NB4 (cell line): ENCODE results near the gene VAV2.
"Not testable (repeated sequence)": the region's sequence is repeated elsewhere in the genome, so short reads cannot be mapped to it uniquely, and the experiment has no call there.

Experiments used
- DNase-seq: peaks from one replicate; pipeline ENCODE4 v3.0.0; 2010; ENCODE audit warnings: low read depth
- H3K4me3 ChIP-seq: one replicate; pipeline ENCODE4 v1.5.1; 2011; ENCODE audit warnings: mild to moderate bottlenecking, low read depth, low read length, moderate library complexity
- MAX ChIP-seq: IDR thresholded peaks from 2 replicates; pipeline ENCODE4 v1.6.1; 2011; ENCODE audit warnings: low read depth, low read length
- MYC ChIP-seq: IDR thresholded peaks from 2 replicates; pipeline ENCODE4 v1.6.1; 2011; ENCODE audit warnings: low read depth, low read length
- POLR2A ChIP-seq: IDR thresholded peaks from 2 replicates; pipeline ENCODE4 v1.6.1; 2011; ENCODE audit warnings: mild to moderate bottlenecking; ENCODE audit not compliant: insufficient read length; ENCODE audit errors: extremely low read depth
- TF ChIP-seq, protein P1 (sequence below): IDR thresholded peaks from one replicate; pipeline ENCODE4 v1.5.1; 2012; ENCODE audit warnings: low read depth, low read length

Gene VAV2

DNA sequence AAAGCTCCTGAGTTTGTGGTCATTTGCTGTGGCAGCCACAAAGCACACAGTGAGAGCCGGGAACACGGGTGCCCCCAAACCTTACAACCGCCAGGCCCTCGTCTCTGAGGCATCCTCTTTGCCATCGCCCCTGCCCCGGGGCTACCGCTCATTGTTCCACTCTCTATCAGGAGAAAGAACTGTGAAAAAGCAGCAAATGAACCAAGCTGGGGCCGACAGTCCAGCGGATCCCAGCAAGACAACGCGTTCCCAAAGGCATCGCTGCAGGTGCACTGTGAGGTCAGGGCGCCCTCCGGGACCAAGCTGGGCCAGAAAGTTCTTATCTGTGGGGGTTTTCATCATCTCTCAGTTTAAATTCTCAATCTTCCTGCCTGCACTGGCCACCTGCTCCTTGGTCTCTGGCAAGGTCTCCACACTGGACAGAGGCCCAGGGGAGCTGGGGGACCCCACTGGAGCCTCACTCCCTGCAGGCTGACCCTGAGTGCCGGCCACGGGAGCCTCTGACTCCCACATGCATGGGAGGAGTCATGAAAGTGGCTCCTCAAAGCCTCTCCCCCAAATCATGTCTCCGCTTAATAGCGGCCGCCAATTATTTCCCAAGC, 32.1 kb downstream of the VAV2 start:
- no peak for TF ChIP-seq MAX
- TF ChIP-seq, protein P1, sequence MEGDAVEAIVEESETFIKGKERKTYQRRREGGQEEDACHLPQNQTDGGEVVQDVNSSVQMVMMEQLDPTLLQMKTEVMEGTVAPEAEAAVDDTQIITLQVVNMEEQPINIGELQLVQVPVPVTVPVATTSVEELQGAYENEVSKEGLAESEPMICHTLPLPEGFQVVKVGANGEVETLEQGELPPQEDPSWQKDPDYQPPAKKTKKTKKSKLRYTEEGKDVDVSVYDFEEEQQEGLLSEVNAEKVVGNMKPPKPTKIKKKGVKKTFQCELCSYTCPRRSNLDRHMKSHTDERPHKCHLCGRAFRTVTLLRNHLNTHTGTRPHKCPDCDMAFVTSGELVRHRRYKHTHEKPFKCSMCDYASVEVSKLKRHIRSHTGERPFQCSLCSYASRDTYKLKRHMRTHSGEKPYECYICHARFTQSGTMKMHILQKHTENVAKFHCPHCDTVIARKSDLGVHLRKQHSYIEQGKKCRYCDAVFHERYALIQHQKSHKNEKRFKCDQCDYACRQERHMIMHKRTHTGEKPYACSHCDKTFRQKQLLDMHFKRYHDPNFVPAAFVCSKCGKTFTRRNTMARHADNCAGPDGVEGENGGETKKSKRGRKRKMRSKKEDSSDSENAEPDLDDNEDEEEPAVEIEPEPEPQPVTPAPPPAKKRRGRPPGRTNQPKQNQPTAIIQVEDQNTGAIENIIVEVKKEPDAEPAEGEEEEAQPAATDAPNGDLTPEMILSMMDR = no peak
- no peak for TF ChIP-seq POLR2A
- TF ChIP-seq MYC = no peak
- no peak for DNase-seq
- no peak overlapping the region for H3K4me3 ChIP-seq

- DNase-seq = no peak
- no peak overlapping the region for H3K4me3 ChIP-seq
- TF ChIP-seq, protein P1 = no peak
- TF ChIP-seq MAX (no peak), POLR2A (no peak)
Observed at GRCh38 chr9:133959171-133959570, 33.0 kb downstream of the VAV2 start.

DNA sequence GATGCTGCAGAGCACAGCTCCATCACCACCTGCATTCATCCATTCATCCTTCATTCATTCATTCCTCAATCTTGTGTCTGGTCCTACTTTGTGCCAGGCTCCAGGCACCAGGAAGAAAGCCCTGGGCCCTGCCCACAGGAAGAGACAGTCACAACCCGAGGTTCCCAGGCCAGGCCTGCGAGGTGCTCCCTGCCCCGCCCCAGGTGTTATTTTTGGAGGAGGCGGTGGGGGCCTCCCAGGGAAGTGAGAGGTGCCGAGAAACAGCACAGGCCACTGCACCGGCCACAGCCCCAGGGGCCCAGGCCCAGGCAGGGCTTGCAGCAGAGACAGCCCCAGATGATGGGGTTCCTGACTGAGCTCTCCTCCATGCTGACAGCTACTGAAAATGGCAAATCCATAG, 33.4 kb downstream of the VAV2 start:
- H3K4me3 ChIP-seq = no peak overlapping the region
- DNase-seq = no peak
- TF ChIP-seq POLR2A (no peak), MAX (no peak), MYC (no peak)
- TF ChIP-seq, protein P1 = no peak

- not testable (repeated sequence) for H3K4me3 ChIP-seq, DNase-seq
Observed at GRCh38 chr9:133957772-133958171, 34.4 kb downstream of the VAV2 start.

- H3K4me3 ChIP-seq = no peak overlapping the region
- TF ChIP-seq MYC = no peak
- TF ChIP-seq POLR2A = no peak
- TF ChIP-seq, protein P1 = no peak
- no peak for TF ChIP-seq MAX
Observed at GRCh38 chr9:133957328-133957727, 34.8 kb downstream of the VAV2 start.

DNA sequence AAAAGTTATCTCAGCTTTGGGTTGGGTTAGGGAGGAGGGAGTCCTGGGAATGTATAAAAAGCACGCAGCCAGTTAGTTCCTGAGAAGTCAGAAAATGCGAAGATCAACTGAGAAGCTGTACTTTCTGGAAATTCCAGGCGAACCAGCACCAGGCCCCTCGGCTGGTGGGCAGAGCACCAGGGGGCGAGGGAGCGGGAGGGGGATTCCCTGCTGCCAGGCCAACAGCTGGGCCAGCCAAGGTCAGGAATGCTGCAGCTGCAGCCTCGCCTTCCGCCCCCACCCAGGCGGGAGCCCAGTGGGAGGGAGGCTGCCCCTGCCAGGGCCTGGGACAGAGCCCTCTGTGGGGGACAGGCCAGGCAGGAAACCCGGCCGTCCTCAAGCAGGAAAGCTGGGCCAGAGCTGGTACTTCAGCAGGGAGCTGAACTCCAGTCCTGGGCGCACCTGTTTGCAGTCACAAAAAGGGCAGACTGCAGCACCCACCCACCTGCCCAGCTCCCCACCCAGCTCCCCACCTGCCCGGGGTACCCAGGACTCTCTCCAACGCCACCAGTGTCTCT, 35.5 kb downstream of the VAV2 start:
- TF ChIP-seq MYC (no peak), MAX (no peak), POLR2A (no peak)
- TF ChIP-seq, protein P1 = no peak
- no peak overlapping the region for H3K4me3 ChIP-seq
- DNase-seq = no peak

More at GRCh38 chr9:133957328-133957727, 34.8 kb downstream of the VAV2 start:
- no peak for DNase-seq
